ENCODE measurements around the gene LPP.

LPP gene

DNA sequence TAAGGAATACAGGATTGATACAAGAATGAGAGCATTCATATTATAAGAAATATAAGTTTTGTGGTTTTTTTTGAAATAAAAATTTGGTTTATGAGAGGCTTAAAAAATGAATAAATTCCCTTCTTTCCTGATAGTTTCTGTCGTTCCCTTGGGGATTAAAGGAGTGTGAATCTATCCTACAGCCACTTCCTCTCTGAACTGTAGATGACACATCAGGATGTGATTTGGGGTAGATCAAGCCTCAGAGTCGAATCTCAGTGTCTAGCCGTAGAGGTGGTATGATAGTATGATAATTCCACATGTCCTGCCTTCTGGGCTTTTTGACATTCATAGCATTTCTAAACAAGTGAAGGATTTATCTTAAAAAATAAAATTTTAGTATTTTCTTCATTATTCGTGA lies 343.1 kb downstream of the LPP start:
- no peak for DNase-seq

DNA sequence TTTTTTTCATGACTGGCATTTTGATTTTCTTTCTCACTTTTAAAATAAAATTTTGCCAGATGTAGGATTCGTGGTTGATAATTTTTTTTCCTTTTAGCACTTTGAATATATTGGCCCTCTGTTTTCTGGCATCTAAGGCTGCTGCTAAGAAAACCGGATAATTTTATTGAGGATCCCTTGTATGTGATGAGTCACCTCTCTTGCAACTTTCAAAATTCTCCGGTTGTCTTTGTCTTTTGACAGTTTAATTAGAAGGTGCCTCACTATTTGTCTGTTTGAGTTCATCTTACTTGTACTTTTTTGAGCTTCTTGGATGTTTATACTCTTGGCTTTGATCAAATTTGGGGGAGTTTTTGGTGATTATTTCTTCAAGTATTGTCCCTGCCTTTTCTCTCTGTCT lies 349.7 kb downstream of the LPP start:
- DNase-seq, result no peak

DNA sequence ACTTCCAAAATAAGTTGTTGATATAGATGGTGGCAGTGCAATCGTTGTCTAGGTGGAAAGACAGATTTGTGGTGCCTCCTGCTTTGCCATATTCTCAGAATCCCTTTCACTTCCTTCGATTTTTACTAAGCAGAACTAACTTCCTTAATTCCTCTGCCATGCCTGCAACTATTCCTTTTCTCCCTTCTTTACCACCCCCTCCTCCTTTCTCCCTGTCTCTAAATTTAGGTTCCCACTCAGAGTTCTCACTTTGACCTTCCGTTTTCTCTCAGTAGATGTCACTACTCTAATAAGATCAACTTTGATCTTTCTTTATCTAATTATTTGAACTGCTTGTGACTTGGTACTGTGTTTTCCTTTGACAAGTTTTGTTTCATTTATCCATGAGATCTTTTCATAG lies 351.2 kb downstream of the LPP start:
- no peak for DNase-seq

DNA sequence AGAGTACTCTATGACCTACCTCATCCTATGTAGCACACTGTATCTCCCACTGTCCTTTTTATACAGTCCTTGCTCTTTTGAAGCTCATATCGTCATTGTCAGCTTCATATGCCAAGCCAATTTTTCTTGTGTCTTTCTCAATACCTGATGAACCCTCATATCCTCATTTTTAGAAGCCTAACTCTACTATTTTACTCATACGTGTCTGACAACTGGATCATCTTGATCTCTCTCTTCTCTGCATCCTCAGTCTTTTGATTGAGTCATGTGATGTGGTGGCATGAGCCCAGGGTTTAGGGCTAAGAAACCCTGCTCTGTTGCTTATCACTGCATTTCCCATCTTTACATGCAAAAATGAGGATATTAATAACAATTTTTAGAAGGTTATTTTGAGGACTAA lies 352.0 kb downstream of the LPP start:
- DNase-seq, result no peak

DNA sequence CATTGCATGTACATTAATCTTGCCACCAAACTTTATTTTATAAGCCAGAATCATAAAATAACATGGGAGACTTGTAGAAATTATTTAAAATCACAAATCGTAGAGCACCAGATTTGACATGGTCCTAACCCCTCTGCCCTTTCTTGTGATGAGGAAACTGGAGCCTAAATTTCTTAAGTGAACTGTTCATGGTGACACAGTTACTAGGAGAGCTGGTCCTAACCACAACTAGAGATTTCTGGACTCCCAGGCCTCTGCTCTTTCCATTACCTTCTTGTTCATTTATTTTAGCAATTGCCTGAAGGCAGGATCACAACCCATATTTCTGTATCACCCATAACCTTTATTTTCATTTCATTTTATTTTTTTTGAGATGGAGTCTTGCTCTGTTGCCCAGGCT lies 352.5 kb downstream of the LPP start:
- DNase-seq, result no peak

DNA sequence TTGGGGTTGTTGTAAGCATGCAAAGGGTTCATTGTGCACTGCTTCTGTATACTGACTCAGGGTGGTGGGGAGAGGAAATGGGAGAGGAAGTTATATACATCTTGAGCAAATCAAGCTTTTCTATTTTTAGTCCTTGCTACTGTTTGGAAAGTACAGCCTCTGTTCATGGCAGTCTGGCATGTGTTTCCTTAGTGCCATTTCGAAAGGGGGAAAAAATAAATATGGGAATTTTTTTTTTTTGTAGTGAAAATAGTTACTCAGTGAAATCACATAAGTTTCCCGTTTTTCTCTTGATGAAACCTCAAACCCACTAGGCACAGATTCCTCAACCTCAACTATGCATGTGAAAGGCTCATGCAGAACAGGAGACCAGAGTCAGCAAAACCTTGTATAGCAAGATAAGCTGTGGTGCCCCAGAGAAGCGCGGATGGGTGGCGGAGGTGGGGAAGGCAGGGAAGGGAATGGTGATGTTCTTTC lies 353.3 kb downstream of the LPP start:
- DNase-seq, result no peak

DNA sequence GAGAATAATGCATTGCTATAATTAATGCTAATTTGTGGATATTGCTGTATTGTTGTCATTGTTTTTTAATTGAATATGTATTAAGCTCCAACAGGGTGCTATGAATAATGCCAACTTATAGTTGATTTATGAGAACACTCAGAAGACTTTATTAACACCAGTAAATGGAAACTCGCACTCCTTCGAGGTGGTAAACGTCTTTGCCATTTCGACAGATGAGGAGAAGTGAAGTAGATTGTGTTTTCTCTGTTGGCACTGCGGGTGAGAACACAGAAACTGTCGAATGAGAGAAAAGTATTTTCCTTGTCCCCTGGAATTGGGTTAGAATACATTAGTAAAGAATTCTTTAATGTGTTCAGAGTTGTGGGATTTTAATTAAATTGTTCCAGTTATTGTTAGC lies 354.5 kb downstream of the LPP start:
- no peak for DNase-seq

DNA sequence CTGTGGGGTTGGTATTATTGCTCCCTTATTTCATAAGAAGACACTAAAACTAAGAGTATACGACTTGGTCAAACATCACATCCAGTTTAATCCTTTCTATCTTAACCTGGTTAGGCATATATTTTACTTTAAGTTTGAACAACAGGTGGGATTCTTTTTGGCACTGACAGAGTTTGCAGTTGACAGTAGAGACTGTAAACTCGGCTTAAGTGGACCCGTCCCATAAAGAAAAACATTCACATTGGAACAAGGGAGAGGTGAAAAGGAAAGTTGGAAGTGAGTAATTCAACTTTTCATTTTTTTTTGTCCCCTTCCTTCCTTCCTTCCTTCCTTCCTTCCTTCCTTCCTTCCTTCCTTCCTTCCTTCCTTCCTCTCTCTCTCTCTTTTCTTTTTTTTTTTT lies 355.4 kb downstream of the LPP start:
- DNase-seq, result no peak

DNA sequence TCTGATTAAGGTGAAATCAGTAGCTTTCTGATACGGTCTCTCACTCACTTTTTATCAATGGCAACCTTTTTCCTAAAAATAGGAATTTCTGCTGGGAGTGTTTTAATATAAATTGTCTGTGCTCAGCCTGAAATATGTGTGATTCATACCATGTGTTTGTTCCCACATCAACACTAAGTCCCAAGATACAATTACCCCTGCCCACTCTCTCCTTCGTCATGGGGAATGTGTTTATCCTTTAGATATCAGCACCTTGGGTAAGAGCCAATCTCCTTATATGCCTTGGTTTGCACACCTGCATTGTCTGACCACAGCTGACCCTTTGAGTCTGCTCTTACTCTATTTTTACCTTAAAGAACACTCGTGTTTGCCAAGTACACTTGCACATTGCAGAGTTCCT lies 356.4 kb downstream of the LPP start:
- no peak for DNase-seq

DNA sequence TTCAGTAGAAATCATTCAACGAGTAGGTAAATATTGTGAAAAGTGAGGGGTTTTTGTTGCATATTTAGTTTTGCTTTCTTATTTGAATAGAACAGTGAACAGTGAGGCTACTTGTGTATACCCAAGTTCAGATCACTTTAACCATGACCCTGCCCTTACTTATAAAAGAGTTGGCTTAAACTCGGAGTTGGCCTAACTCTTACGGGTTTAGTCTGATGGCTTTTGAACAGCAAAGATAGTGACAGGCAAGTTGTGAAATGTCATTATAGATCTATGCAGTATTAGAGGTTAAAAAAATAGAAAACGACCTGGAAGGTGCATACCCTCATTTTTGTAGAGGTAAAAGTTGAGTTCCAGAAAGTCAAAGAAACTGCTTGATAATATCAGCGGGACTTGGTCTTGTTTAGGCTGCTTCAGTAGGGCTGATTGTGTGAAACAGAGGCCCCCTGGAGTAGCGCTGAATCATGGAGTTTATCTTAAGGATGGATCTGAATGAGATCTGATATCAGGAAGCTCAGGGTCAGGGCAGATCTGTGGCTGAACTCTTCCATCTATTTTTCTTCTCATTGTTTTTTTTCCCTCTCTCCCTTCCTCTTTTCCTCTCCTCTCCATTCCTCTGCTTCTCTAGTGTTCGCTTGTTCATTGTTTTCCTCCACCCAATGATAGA lies 359.8 kb downstream of the LPP start:
- no peak for DNase-seq

DNA sequence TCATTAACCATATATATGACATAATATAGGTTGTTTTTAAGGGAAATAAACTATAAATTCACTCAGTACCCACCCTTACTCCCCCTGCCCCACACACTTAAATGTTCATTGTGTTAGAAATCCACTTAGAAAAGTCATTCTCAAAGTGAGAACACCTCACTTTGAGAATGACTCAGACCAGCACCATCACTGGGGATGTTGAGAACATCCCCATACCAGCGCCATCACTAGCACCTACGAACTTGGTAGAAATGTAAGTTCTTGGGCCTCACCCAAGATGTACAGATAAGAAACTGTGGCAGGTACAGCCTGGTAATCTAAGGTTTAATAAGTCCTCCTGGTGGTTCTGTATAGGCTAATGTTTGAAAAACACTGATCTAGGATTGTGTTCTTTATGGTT lies 362.6 kb downstream of the LPP start:
- no peak for DNase-seq

DNA sequence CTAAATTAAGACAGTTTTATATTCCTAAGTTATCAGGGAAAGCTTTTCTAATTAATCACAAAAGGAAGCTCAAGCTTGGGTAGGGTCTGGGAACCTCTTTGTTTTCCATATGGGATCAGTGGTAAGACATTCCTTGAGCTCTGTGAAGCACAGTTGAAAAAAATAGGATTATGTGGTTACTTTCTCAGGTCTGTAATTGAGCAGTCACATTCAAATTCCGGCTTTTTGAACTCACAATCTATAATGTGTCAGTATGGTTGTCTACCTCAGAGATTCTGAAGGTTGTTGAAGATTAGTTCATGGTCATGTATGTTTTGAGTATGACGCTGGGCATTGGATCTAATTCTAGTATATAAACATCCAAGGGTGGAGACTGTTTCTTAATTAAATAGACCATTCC lies 364.5 kb downstream of the LPP start:
- no peak for DNase-seq

DNA sequence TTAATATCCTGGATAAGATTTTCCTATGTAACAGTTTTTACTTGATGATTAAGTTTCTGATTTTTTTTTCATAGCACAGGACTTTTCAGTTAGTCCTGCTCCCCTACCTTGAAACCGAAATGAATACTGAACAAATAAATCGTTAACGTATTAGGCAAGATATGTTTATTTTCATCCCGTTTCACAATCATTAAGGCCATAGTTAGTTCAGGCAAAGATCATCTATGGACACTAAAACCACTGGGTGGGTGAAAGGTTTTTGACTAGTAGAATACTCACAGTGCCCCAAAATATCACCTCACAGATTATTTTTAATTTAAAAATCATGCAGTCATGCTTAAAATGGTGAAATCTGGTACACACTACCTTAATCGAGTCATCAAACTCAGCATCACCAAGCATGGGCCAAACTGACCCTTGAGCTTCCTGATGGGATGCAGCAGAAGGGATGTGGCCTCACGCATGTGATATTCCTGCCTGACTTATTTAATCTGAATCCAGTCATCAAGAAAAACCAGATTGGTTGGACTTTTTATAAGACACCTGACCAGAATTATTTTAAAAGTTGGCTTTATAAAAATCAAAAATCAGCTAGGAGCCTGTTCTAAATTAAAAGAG lies 365.0 kb downstream of the LPP start:
- DNase-seq, result no peak

DNA sequence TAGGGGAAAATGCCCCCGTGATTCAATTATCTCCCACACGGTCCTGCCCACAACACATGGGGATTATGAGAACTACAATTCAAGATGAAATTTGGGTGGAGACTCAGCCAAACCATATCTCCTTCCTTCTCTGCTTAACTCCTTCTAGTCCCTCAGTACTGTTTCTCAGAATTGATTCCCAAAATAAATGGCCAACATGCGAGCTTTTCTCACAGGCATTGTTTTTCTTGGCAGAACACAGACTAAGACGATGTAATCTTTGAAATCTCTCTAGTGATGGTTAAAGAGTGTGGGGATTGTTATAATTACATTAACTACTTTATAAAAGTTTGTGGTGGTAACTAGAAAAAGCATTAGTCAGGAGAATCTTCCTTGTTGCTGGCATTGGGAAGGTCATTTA lies 366.5 kb downstream of the LPP start:
- no peak for DNase-seq

DNA sequence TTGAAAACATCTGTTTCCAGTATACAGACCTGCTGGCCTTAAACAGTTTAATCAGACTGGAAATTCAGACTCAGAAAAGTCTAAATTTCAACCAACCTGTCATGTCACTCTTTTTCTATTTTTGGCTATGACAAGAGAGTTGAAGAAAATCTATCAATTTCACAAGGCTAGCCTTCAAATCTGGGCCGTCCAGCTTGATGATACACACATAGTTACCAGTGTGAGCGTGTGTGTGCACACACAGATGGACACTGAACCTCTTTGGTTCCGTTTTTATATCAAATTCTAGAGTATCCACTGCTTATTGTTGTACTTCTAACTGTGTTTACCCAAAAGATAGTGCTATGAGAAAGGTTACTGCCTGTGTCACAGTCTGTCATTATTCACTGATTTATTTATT lies 368.2 kb downstream of the LPP start:
- no peak for DNase-seq

DNA sequence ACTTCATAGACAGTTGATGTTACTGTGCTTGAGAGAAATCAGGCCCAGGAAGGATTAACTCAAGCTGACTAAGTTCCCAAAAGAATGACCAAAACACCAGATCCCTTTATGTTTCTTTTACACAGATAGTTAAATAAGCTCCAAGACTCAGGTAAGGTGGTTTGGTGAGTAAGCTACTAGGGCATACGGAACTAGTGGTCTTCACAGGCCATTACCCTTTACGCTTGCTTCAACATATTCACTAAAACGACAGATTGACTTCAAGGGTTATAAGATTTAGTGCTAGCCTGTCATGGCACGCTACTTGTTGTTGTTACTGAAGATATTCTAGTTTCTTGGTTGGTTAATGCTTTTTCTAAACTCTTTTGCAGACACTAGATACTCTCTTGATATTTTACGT lies 369.3 kb downstream of the LPP start:
- DNase-seq, result no peak

DNA sequence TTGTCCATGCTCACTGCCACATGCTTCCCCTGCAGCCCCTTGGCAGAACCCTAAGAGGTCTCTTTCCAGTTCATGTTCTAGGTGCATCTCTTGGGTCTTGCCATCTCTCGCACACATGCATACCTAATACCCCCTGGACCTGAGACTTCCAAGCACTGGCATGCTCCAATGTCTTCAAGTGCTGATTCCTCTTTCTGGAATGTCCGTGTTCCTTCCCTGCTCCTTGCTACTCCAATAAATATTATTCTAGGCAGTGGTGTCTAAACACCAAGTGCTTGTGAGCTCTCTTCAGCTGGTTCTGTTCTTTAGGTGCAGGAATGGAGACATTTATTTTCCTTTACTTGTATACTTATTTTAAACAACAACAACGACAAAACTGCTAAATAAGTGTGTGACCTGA lies 370.1 kb downstream of the LPP start:
- no peak for DNase-seq

DNA sequence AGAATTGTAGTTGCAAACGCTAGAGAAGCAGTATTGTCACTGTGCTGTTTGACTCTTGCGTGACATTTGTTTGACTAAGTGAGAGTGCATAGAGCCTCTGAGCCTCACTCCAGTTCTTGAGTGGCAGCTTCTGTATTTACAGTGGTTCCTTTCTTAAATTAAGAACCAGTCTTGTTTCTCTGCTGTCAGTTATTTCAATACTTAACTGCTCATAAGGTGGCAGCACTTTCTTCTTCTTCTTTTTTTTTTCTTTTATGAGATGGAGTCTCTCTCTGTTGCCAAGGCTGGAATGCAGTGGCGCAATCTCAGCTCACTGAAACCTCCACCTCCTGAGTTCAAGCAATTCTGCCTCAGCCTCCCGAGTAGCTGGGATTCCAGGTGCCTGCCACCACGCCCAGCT lies 372.1 kb downstream of the LPP start:
- no peak for DNase-seq

DNA sequence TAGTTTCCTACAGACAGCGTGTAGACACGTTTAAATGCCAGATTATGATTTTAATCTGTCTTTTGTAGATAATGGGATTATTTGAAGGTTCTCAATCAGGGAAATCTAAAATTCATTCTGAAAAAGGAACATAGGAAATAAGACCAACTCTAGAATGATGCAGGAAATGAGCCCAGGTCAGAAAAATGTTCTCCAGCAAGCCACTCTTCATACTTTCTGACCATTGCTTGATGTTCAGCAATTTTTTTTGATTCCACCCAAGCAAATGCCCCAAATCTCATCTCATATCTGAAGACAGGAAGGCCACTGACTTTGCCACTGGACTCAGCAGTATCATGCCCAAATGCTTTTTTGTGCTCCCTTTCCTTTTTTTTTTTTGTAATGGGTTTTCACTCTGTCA lies 373.4 kb downstream of the LPP start:
- no peak for DNase-seq

DNA sequence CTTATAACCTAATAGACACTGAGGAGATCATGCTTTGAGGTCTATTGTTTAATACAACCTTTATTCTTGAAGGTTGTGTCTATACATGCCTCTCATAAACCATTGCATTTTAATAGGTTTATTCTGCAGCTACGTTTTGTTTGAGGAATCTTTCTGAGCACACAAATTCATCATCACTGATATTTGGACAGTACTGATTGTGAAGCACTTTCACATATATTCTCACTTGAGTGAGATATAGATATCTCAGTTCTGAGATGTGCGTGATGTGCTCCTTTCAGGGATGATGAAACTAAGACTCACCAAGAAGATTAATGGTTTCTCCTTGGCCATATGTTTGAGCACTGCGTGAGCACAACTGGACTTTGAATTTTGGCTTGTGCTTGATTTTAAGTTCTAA lies 374.4 kb downstream of the LPP start:
- DNase-seq, result no peak

DNA sequence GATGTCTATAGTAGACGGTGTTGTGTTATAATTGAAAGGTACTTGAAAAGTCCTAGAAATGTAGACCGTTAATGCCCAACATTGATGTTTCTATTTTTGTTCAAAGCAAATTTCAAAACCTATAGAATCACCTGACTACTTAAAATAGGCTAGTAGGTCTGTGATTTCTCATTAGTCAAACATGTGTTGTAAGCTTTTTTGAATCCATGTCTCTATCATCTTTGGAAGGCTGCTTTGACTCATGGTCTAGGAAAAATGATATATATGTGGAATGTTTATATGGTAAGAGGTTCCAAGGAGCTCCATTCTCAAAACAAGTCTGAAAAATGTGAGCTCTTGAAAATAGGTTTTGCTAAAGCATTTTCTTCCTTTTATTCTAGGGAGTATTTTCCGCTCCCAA lies 375.3 kb downstream of the LPP start:
- no peak for DNase-seq

DNA sequence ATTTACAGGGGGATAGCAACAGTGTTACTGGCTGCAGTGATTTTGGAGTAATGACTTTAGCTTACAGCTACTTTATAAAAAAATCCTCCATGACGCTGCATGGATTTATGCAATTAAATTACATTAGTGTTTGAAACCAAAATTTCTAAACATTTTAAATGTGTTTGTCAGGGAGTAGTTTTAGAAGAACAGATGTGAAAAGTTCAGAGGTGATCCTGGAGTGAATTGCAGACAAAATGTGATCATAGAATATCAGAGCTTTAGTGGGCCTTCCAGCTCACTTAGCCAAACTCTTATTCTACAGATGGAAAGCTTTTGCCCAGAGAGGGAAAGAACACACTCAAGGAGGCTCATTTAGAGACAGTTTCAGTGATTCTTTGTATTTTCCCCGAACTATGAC lies 376.3 kb downstream of the LPP start:
- no peak for DNase-seq

DNA sequence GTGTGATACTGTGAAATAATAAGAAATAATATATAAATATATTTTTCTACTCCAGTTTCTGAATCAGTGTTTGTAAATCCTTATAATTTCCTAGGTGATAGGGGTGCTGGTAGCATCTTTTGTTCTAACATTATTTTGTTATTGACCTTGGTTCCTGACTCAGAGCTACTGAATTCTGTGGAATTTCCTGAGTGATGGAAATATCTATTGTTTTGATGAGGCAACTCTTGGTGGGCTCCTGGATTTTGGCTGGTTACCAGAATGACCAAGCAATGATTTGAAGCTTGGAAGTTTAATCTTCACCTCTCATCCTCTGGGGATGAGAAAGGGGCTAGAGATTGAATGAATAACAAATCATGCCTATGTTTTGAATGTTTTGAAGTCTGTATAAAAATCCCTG lies 377.3 kb downstream of the LPP start:
- DNase-seq, result no peak

DNA sequence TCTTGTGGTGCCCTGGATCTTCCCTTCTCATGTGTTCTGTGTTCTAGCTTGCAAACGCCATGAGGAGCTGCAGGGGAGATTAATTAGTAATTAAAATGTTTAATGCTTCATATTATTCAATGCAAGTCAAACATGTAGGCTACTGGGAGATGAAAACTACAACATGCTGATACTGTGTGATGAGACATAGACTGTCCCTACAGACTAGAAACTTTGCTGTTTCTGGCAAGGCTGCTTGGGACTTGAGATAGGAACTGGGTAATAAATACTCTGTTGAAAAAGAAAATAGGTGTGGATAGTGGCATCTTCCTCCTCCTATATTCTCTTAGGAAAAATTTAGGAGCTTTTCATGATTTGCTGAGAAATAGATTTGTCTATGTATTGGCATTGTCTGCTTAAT lies 379.2 kb downstream of the LPP start:
- DNase-seq, result no peak

DNA sequence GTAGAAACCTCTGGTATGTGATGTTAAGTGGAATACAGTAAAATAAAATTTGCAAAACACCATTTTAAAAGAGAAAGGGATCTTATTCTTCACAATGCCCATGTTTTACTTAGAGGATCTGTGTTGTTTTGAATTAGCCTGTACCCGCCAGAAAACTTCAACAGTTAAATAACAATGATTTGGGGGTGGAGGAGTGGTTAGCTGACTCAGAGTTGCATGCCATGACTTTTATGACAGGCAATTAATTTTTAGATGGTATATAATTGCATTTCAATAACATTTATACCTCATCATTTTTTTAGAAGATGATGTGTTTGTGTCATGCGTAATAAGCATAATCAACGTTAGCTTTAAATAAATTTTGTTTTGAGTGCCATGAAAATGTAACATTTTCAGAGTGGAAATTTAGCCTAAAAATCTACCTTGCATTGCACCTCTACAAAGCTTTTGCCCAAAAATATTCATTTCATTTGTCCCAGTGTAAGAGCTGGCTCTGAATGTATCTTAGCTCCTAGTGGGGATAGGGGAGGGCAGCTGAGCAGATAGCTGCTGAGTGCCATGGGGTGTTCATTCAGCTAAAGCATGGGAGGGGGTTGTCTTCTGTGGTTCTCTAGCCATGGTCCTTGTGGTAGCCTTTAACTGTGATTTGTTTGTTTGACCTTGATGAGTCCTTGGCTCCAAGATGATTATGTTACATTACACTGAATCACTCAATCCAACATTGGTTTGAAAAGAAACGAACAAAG lies 379.8 kb downstream of the LPP start:
- no peak for DNase-seq
